Measurements from ENCODE around the gene RPL35.

Gene RPL35

GRCh38 chr9:124863371-124863871, 1.7 kb upstream of the RPL35 start:
- H3K4me3 Mint-ChIP-seq, result peak overlapping the region; percentile 43
- H3K4me1 Mint-ChIP-seq (ENCODE audit: low read depth), result peaks cover 56% of the 10 kb centered on the region
- H3K27ac Mint-ChIP-seq, result no peak overlapping the region
- no peaks in the 10 kb centered on the region for H3K27me3 Mint-ChIP-seq
- H3K9me3 Mint-ChIP-seq, result no peaks in the 10 kb centered on the region
- peaks cover 46% of the 10 kb centered on the region for H3K36me3 Mint-ChIP-seq (ENCODE audit: low read depth)

GRCh38 chr9:124860582-124861341, 995 bp downstream of the RPL35 start:
- no peaks in the 10 kb centered on the region for H3K27me3 Mint-ChIP-seq
- no peaks in the 10 kb centered on the region for H3K9me3 Mint-ChIP-seq
- H3K27ac Mint-ChIP-seq, result peak overlapping the region; percentile 98
- peak overlapping the region; percentile 99 for H3K4me3 Mint-ChIP-seq
- H3K4me1 Mint-ChIP-seq (ENCODE audit: low read depth), result peaks cover 46% of the 10 kb centered on the region
- H3K36me3 Mint-ChIP-seq (ENCODE audit: low read depth), result peaks cover 48% of the 10 kb centered on the region

- Mint-ChIP-seq H3K4me1 (ENCODE audit: low read depth) (peaks cover 46% of the 10 kb centered on the region), H3K9me3 (no peaks in the 10 kb centered on the region), H3K36me3 (ENCODE audit: low read depth) (peaks cover 48% of the 10 kb centered on the region), H3K4me3 (peak overlapping the region; percentile 99), H3K27me3 (no peaks in the 10 kb centered on the region), H3K27ac (peak overlapping the region; percentile 98)
These were observed 1.8 kb downstream of the RPL35 start for GRCh38 chr9:124859803-124860581.

GRCh38 chr9:124858330-124859046, 3.3 kb downstream of the RPL35 start:
- Mint-ChIP-seq H3K9me3 (no peaks in the 10 kb centered on the region), H3K27ac (peak overlapping the region; percentile 12)

GRCh38 chr9:124857533-124858162, 4.1 kb downstream of the RPL35 start:
- Mint-ChIP-seq H3K4me1 (ENCODE audit: low read depth) (peaks cover 45% of the 10 kb centered on the region), H3K27ac (peak overlapping the region; percentile 21), H3K27me3 (no peaks in the 10 kb centered on the region), H3K4me3 (peak overlapping the region; percentile 60), H3K9me3 (no peaks in the 10 kb centered on the region), H3K36me3 (ENCODE audit: low read depth) (peaks cover 48% of the 10 kb centered on the region)

More at GRCh38 chr9:124858330-124859046, 3.3 kb downstream of the RPL35 start:
- H3K4me1 Mint-ChIP-seq (ENCODE audit: low read depth), result peaks cover 45% of the 10 kb centered on the region
- H3K4me3 Mint-ChIP-seq, result peak overlapping the region; percentile 99
- H3K27me3 Mint-ChIP-seq, result no peaks in the 10 kb centered on the region
- peaks cover 48% of the 10 kb centered on the region for H3K36me3 Mint-ChIP-seq (ENCODE audit: low read depth)

- peaks cover 41% of the 10 kb centered on the region for H3K4me1 Mint-ChIP-seq (ENCODE audit: low read depth)
- H3K27ac Mint-ChIP-seq, result no peak overlapping the region
- H3K36me3 Mint-ChIP-seq (ENCODE audit: low read depth), result peaks cover 44% of the 10 kb centered on the region
- H3K4me3 Mint-ChIP-seq, result no peak overlapping the region
- peaks cover 3% of the 10 kb centered on the region for H3K27me3 Mint-ChIP-seq
- no peaks in the 10 kb centered on the region for H3K9me3 Mint-ChIP-seq
These were observed 5.6 kb downstream of the RPL35 start for GRCh38 chr9:124855944-124856765.

- no peaks in the 10 kb centered on the region for H3K9me3 Mint-ChIP-seq
- H3K27ac Mint-ChIP-seq, result no peak overlapping the region
- peaks cover 38% of the 10 kb centered on the region for H3K36me3 Mint-ChIP-seq (ENCODE audit: low read depth)
- peaks cover 39% of the 10 kb centered on the region for H3K4me1 Mint-ChIP-seq (ENCODE audit: low read depth)
- H3K4me3 Mint-ChIP-seq, result no peak overlapping the region
- peaks cover 6% of the 10 kb centered on the region for H3K27me3 Mint-ChIP-seq
These were observed 6.2 kb downstream of the RPL35 start for GRCh38 chr9:124855566-124855943.

GRCh38 chr9:124854822-124855221, 6.9 kb downstream of the RPL35 start:
- peaks cover 31% of the 10 kb centered on the region for H3K36me3 Mint-ChIP-seq (ENCODE audit: low read depth)
- peak overlapping the region; percentile 13 for H3K27ac Mint-ChIP-seq
- no peak overlapping the region for H3K4me3 Mint-ChIP-seq
- H3K9me3 Mint-ChIP-seq, result no peaks in the 10 kb centered on the region
- H3K4me1 Mint-ChIP-seq (ENCODE audit: low read depth), result peaks cover 31% of the 10 kb centered on the region
- peaks cover 9% of the 10 kb centered on the region for H3K27me3 Mint-ChIP-seq

GRCh38 chr9:124854161-124854560, 7.6 kb downstream of the RPL35 start:
- Mint-ChIP-seq H3K4me3 (no peak overlapping the region), H3K36me3 (ENCODE audit: low read depth) (peaks cover 24% of the 10 kb centered on the region), H3K9me3 (no peaks in the 10 kb centered on the region), H3K27me3 (peaks cover 11% of the 10 kb centered on the region), H3K27ac (no peak overlapping the region), H3K4me1 (ENCODE audit: low read depth) (peaks cover 25% of the 10 kb centered on the region)

- Mint-ChIP-seq H3K9me3 (no peaks in the 10 kb centered on the region), H3K4me1 (ENCODE audit: low read depth) (peaks cover 20% of the 10 kb centered on the region), H3K27ac (no peak overlapping the region), H3K36me3 (ENCODE audit: low read depth) (peaks cover 19% of the 10 kb centered on the region), H3K4me3 (peak overlapping the region; percentile 30), H3K27me3 (peaks cover 11% of the 10 kb centered on the region)
These were observed 8.1 kb downstream of the RPL35 start for GRCh38 chr9:124853605-124854143.

GRCh38 chr9:124852829-124853531, 8.8 kb downstream of the RPL35 start, which contains the start of gene WDR38:
TSS of gene WDR38 (plus strand) at chr9:124853460. CDS start at chr9:124853532, 72 bp downstream.
- H3K36me3 Mint-ChIP-seq (ENCODE audit: low read depth), result peaks cover 12% of the 10 kb centered on the region
- H3K27ac Mint-ChIP-seq, result no peak within 1 kb of the TSS
- H3K9me3 Mint-ChIP-seq, result no peaks in the 10 kb centered on the region
- H3K27me3 Mint-ChIP-seq, result peaks cover 11% of the 10 kb centered on the region
- H3K4me3 Mint-ChIP-seq, result peak within 1 kb of the TSS; percentile 60
- peaks cover 14% of the 10 kb centered on the region for H3K4me1 Mint-ChIP-seq (ENCODE audit: low read depth)

- Mint-ChIP-seq H3K9me3 (no peaks in the 10 kb centered on the region), H3K27ac (no peak overlapping the region), H3K4me1 (ENCODE audit: low read depth) (peaks cover 9% of the 10 kb centered on the region), H3K4me3 (peak overlapping the region; percentile 60), H3K36me3 (ENCODE audit: low read depth) (peaks cover 5% of the 10 kb centered on the region), H3K27me3 (peaks cover 11% of the 10 kb centered on the region)
These were observed 9.5 kb downstream of the RPL35 start for GRCh38 chr9:124852121-124852828.

All from stimulated activated naive CD8-positive, alpha-beta T cell treated with anti-CD3 and anti-CD28 coated beads, Interleukin-15, Interleukin-2, amounts not matched to agents 100 ng/mL and 50 ng/mL, for 24 hours (primary cell).